ENCODE data around the gene VPS9D1. TPM values are rescaled to one million over a fixed set of nuclear protein-coding genes. Genes with fewer than 3 reads are reported as not detected.

VPS9D1 gene
- polyA plus RNA-seq, 2 of the 4 experiments (the other 2 are of a cell fraction) = 2.1 to 5.4 TPM

- POLR2A ChIA-PET = interaction anchor here (0.7 to 1.7 kb wide), 3 partner anchors 13 to 43 kb away, joined by 3 to 9 read pairs (median 4); partner anchors contain the start of gene CDK10
- TF ChIP-seq MAX (IDR thresholded peaks at IDR 0.05) (peak; percentile 25), FOSB (CRISPR knock-in tag; IDR thresholded peaks at IDR 0.05) (no peak), EHF (CRISPR knock-in tag; IDR thresholded peaks at IDR 0.05) (0 out of 2 replicates have a peak, but pooled peaks have one; percentile 47), HOXB5 (CRISPR knock-in tag; IDR thresholded peaks at IDR 0.05) (0 out of 2 replicates have a peak, but pooled peaks have one; percentile 12), NR3C1 (IDR thresholded peaks at IDR 0.05) (no peak), ELK1 (IDR thresholded peaks at IDR 0.05; ENCODE audit: low read depth, low read length) (0 out of 2 replicates have a peak, but pooled peaks have one; percentile 73), REST (IDR thresholded peaks at IDR 0.05) (peak; percentile 69), E2F6 (IDR thresholded peaks at IDR 0.05; ENCODE audit: borderline replicate concordance, low read depth) (peak; percentile 93), CHD2 (IDR thresholded peaks at IDR 0.05; ENCODE audit: low read length, partially characterized antibody) (peak; percentile 86), GATA3 (IDR thresholded peaks at IDR 0.05; ENCODE audit: borderline replicate concordance) (peak; percentile 56), JUN (IDR thresholded peaks at IDR 0.05) (peak; percentile 21 to 69; a peak in 2 of 5 replicates), KDM5A (IDR thresholded peaks at IDR 0.05) (peak; percentile 51; the same call in 1 of the 2 replicates), BHLHE40 (IDR thresholded peaks at IDR 0.05; ENCODE audit: low read depth, low read length) (no peak), PHF8 (IDR thresholded peaks at IDR 0.05; ENCODE audit: borderline replicate concordance, low read depth) (peak; percentile 58; the same call in 1 of the 2 replicates), POLR2A (IDR thresholded peaks at IDR 0.05; ENCODE audit: low read length) (peak; percentile 79), MYC (IDR thresholded peaks at IDR 0.05; ENCODE audit: borderline replicate concordance, low read length) (peak; percentile 61; the same call in 1 of the 2 replicates)
- FAIRE-seq (no peak), DNase-seq (ENCODE audit: low read depth in 1 of 2, low spot score in 1 of 2) (peak; percentile 84 to 91), ATAC-seq (peak; percentile 96 to 97)
- Histone ChIP-seq H3K4me3 (peak within 1 kb of the TSS; percentile 94), H3K27ac (peak within 1 kb of the TSS; percentile 88 to 93), H3K9me3 (no peaks in the 10 kb centered on the region), H3K4me1 (peaks cover 16% of the 10 kb centered on the region), H3K4me2 (peak within 1 kb of the TSS; percentile 100)
- WGBS (ENCODE audit: missing lambda C conversion rate) = 0% methylated on average over 30 of the region's 99 CpGs
- CTCF ChIA-PET = interaction anchor here (0.7 to 1.9 kb wide), 6 partner anchors 9 to 48 kb away, joined by 3 to 9 read pairs (median 4); no protein-coding TSS in a partner anchor
Measured at GRCh38 chr16:89657442-89658220, 63.1 kb downstream of the VPS9D1 start, which contains the start of the genes CHMP1A and SPATA33. Gene CHMP1A (minus strand): TSS chr16:89657708. CDS start chr16:89657588, 120 bp downstream. Gene SPATA33 (plus strand): TSS chr16:89657836. CDS start chr16:89657912, 76 bp downstream.

Other genes starting within 250 kb of the VPS9D1 start
- 54.9 and 57.4 TPM in 2 replicates for gene ANKRD11, start 230.3 kb downstream of the VPS9D1 start, polyA plus RNA-seq (2011; rRNA removed)
- 50.4 to 56.7 TPM (median 53.6 TPM) in 3 replicates for gene ANKRD11, start 230.3 kb downstream of the VPS9D1 start, polyA plus RNA-seq (2017; fragmentation: RNase III; extraction: RNeasy Plus Mini Kit Qiagen cat#74134 plus additional on column Dnase treatment)
- gene SPG7, start 212.5 kb downstream of the VPS9D1 start, polyA plus RNA-seq (2011; rRNA removed) = 53.2 and 54.4 TPM in 2 replicates
- 73.2 to 80.6 TPM (median 79.6 TPM) in 3 replicates for gene SPG7, start 212.5 kb downstream of the VPS9D1 start, polyA plus RNA-seq (2017; fragmentation: RNase III; extraction: RNeasy Plus Mini Kit Qiagen cat#74134 plus additional on column Dnase treatment)
- gene RPL13, start 160.2 kb downstream of the VPS9D1 start, polyA plus RNA-seq (2011; rRNA removed) = 2,291 and 2,911 TPM in 2 replicates
- gene RPL13, start 160.2 kb downstream of the VPS9D1 start, polyA plus RNA-seq (2017; fragmentation: RNase III; extraction: RNeasy Plus Mini Kit Qiagen cat#74134 plus additional on column Dnase treatment) = 2,979 to 3,246 TPM (median 3,044 TPM) in 3 replicates
- gene CPNE7, start 145.1 kb downstream of the VPS9D1 start, polyA plus RNA-seq (2011; rRNA removed) = 22.8 and 25.8 TPM in 2 replicates
- 42.8 to 55.2 TPM (median 45.2 TPM) in 3 replicates for gene CPNE7, start 145.1 kb downstream of the VPS9D1 start, polyA plus RNA-seq (2017; fragmentation: RNase III; extraction: RNeasy Plus Mini Kit Qiagen cat#74134 plus additional on column Dnase treatment)
- 1.5 and 2.6 TPM in 2 replicates for gene DPEP1, start 107.3 kb downstream of the VPS9D1 start, polyA plus RNA-seq (2011; rRNA removed)
- 0.97 to 1.3 TPM (median 1.1 TPM) in 3 replicates for gene DPEP1, start 107.3 kb downstream of the VPS9D1 start, polyA plus RNA-seq (2017; fragmentation: RNase III; extraction: RNeasy Plus Mini Kit Qiagen cat#74134 plus additional on column Dnase treatment)
- gene CHMP1A, start 63.2 kb downstream of the VPS9D1 start, polyA plus RNA-seq (2011; rRNA removed) = 36.4 and 40.1 TPM in 2 replicates
- gene CHMP1A, start 63.2 kb downstream of the VPS9D1 start, polyA plus RNA-seq (2017; fragmentation: RNase III; extraction: RNeasy Plus Mini Kit Qiagen cat#74134 plus additional on column Dnase treatment) = 91.7 to 99.0 TPM (median 95.4 TPM) in 3 replicates
- 5.5 and 6.1 TPM in 2 replicates for gene SPATA33, start 63.1 kb downstream of the VPS9D1 start, polyA plus RNA-seq (2011; rRNA removed)
- 11.5 to 12.6 TPM (median 12.1 TPM) in 3 replicates for gene SPATA33, start 63.1 kb downstream of the VPS9D1 start, polyA plus RNA-seq (2017; fragmentation: RNase III; extraction: RNeasy Plus Mini Kit Qiagen cat#74134 plus additional on column Dnase treatment)
- 35.9 and 40.2 TPM in 2 replicates for gene CDK10, start 34.2 kb downstream of the VPS9D1 start, polyA plus RNA-seq (2011; rRNA removed)
- gene CDK10, start 34.2 kb downstream of the VPS9D1 start, polyA plus RNA-seq (2017; fragmentation: RNase III; extraction: RNeasy Plus Mini Kit Qiagen cat#74134 plus additional on column Dnase treatment) = 52.9 to 99.8 TPM (median 55.3 TPM) in 3 replicates
- 3.5 and 3.6 TPM in 2 replicates for gene SPATA2L, start 19.2 kb downstream of the VPS9D1 start, polyA plus RNA-seq (2011; rRNA removed)
- gene SPATA2L, start 19.2 kb downstream of the VPS9D1 start, polyA plus RNA-seq (2017; fragmentation: RNase III; extraction: RNeasy Plus Mini Kit Qiagen cat#74134 plus additional on column Dnase treatment) = 4.7 to 5.2 TPM (median 4.9 TPM) in 3 replicates
- 6.5 and 7.5 TPM in 2 replicates for gene ZNF276, start 639 bp upstream of the VPS9D1 start, polyA plus RNA-seq (2011; rRNA removed)
- 14.0 to 15.4 TPM (median 15.1 TPM) in 3 replicates for gene ZNF276, start 639 bp upstream of the VPS9D1 start, polyA plus RNA-seq (2017; fragmentation: RNase III; extraction: RNeasy Plus Mini Kit Qiagen cat#74134 plus additional on column Dnase treatment)
- 36.8 and 37.5 TPM in 2 replicates for gene FANCA, start 95.7 kb upstream of the VPS9D1 start, polyA plus RNA-seq (2011; rRNA removed)
- gene FANCA, start 95.7 kb upstream of the VPS9D1 start, polyA plus RNA-seq (2017; fragmentation: RNase III; extraction: RNeasy Plus Mini Kit Qiagen cat#74134 plus additional on column Dnase treatment) = 38.4 to 42.0 TPM (median 39.3 TPM) in 3 replicates
- 6.0 and 7.7 TPM in 2 replicates for gene SPIRE2, start 107.6 kb upstream of the VPS9D1 start, polyA plus RNA-seq (2011; rRNA removed)
- 8.2 to 9.9 TPM (median 9.7 TPM) in 3 replicates for gene SPIRE2, start 107.6 kb upstream of the VPS9D1 start, polyA plus RNA-seq (2017; fragmentation: RNase III; extraction: RNeasy Plus Mini Kit Qiagen cat#74134 plus additional on column Dnase treatment)
- gene TCF25, start 152.7 kb upstream of the VPS9D1 start, polyA plus RNA-seq (2011; rRNA removed) = 80.4 and 125 TPM in 2 replicates
- 116 to 125 TPM (median 122 TPM) in 3 replicates for gene TCF25, start 152.7 kb upstream of the VPS9D1 start, polyA plus RNA-seq (2017; fragmentation: RNase III; extraction: RNeasy Plus Mini Kit Qiagen cat#74134 plus additional on column Dnase treatment)
- 7.4 and 8.0 TPM in 2 replicates for gene MC1R, start 198.0 kb upstream of the VPS9D1 start, polyA plus RNA-seq (2011; rRNA removed)
- 6.1 to 9.2 TPM (median 8.0 TPM) in 3 replicates for gene MC1R, start 198.0 kb upstream of the VPS9D1 start, polyA plus RNA-seq (2017; fragmentation: RNase III; extraction: RNeasy Plus Mini Kit Qiagen cat#74134 plus additional on column Dnase treatment)
- 48.8 and 48.9 TPM in 2 replicates for gene TUBB3, start 202.4 kb upstream of the VPS9D1 start, polyA plus RNA-seq (2011; rRNA removed)
- 152 to 180 TPM (median 163 TPM) in 3 replicates for gene TUBB3, start 202.4 kb upstream of the VPS9D1 start, polyA plus RNA-seq (2017; fragmentation: RNase III; extraction: RNeasy Plus Mini Kit Qiagen cat#74134 plus additional on column Dnase treatment)
- gene DEF8, start 227.9 kb upstream of the VPS9D1 start, polyA plus RNA-seq (2011; rRNA removed) = 63.6 and 69.4 TPM in 2 replicates
- gene DEF8, start 227.9 kb upstream of the VPS9D1 start, polyA plus RNA-seq (2017; fragmentation: RNase III; extraction: RNeasy Plus Mini Kit Qiagen cat#74134 plus additional on column Dnase treatment) = 83.0 to 88.7 TPM (median 86.5 TPM) in 3 replicates

All from A549 (cell line).